Measurements from ENCODE around the gene PPP2R5C. TPM values are rescaled to one million over a fixed set of nuclear protein-coding genes. Genes with fewer than 3 reads are reported as not detected.

PPP2R5C gene
- total RNA-seq, 2 donors from 2014 or later = 146 to 153 TPM

DNA sequence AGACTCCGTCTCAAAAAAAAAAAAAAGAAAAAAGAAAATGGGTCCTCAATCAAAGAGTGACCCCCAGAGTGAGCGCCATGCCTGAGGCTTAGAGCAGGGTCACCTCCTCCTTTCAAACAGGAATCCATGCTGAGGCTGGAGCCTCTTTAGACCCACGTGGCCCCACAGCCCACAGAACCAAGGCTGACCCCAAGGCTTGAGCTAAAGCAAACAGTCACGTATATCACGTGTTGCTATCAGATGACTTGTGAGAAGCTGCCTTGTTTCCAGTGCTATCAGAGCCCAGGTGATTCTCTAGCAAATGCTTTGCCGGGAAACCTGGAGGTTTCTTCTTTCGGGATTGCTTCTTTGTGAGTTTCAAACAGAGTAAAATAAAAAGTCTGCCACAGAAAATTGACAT, 171.2 kb downstream of the PPP2R5C start:
- intact Hi-C loops (cut with DNase I) = no loop called here
- Histone ChIP-seq H3K36me3 (no peaks in the 10 kb centered on the region), H3K27ac (no peak overlapping the region), H3K9ac (ENCODE audit: low read depth in 2 of 2, low read length in 2 of 2) (no peak overlapping the region), H3K27me3 (no peaks in the 10 kb centered on the region), H3K9me3 (no peaks in the 10 kb centered on the region), H3K4me3 (no peak overlapping the region), H3K4me1 (no peaks in the 10 kb centered on the region)
- no peak for DNase-seq
- TF ChIP-seq, protein P1, sequence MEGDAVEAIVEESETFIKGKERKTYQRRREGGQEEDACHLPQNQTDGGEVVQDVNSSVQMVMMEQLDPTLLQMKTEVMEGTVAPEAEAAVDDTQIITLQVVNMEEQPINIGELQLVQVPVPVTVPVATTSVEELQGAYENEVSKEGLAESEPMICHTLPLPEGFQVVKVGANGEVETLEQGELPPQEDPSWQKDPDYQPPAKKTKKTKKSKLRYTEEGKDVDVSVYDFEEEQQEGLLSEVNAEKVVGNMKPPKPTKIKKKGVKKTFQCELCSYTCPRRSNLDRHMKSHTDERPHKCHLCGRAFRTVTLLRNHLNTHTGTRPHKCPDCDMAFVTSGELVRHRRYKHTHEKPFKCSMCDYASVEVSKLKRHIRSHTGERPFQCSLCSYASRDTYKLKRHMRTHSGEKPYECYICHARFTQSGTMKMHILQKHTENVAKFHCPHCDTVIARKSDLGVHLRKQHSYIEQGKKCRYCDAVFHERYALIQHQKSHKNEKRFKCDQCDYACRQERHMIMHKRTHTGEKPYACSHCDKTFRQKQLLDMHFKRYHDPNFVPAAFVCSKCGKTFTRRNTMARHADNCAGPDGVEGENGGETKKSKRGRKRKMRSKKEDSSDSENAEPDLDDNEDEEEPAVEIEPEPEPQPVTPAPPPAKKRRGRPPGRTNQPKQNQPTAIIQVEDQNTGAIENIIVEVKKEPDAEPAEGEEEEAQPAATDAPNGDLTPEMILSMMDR (IDR thresholded peaks at IDR 0.05) = no peak

DNA sequence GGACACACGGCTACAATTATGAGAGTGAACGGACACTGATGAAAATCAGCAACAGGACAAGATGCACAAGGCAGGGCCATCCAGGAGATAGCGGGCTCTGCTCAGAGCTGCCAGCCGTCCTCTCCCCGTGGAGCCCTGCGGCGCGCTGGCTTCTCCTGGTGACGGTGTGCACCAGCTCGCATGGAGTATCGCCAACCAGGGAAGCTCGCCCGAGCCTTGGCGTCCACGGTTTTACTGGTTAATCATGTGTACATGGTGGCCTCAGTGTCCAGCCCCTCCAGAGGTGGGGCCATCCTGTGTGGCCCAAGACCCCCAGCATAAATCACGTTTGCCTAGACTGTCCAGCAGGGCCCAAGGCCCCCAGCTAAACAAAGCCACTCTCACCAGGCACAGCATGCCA, 171.7 kb downstream of the PPP2R5C start:
- H3K9me3 ChIP-seq = no peaks in the 10 kb centered on the region
- TF ChIP-seq, protein P1 (IDR thresholded peaks at IDR 0.05) = no peak
- no peaks in the 10 kb centered on the region for H3K36me3 ChIP-seq
- H3K27me3 ChIP-seq = no peaks in the 10 kb centered on the region
- H3K9ac ChIP-seq (ENCODE audit: low read depth in 2 of 2, low read length in 2 of 2) = no peak overlapping the region
- no peak for DNase-seq
- intact Hi-C loops (cut with DNase I) = no loop called here
- H3K4me1 ChIP-seq = no peaks in the 10 kb centered on the region
- no peak overlapping the region for H3K4me3 ChIP-seq
- H3K27ac ChIP-seq = no peak overlapping the region

DNA sequence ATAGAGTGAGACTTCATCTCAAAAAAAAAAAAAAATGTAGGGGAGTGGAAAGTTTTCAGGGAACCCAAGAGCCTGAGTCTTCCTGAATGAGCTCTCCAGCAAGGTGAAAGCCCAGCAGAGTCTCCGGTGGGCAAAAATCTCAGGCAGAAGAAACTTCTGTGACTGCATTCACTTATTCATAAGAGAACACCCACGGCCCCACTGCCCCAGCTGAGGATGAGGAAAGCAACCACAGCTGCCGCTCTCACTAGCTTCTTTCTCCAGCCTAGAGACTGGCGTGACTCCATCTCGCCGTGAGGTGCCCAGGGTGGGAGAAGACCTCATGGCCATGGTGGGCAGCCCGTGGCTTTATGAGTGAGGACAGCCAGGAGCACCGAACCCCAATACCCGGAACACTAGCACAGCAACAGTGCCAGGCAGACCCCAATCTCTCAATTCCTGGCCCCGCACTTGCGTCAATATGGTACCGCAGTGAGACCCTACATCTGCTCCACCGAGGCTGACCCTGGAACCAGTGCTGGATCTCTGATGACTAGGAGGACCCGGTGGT, 173.2 kb downstream of the PPP2R5C start:
- no peak overlapping the region for H3K27ac ChIP-seq
- no peaks in the 10 kb centered on the region for H3K36me3 ChIP-seq
- intact Hi-C loops (cut with DNase I) = no loop called here
- no peaks in the 10 kb centered on the region for H3K27me3 ChIP-seq
- no peaks in the 10 kb centered on the region for H3K9me3 ChIP-seq
- no peak overlapping the region for H3K4me3 ChIP-seq
- DNase-seq = no peak
- TF ChIP-seq, protein P1 (IDR thresholded peaks at IDR 0.05) = no peak
- H3K9ac ChIP-seq (ENCODE audit: low read depth in 2 of 2, low read length in 2 of 2) = no peak overlapping the region
- H3K4me1 ChIP-seq = no peaks in the 10 kb centered on the region

DNA sequence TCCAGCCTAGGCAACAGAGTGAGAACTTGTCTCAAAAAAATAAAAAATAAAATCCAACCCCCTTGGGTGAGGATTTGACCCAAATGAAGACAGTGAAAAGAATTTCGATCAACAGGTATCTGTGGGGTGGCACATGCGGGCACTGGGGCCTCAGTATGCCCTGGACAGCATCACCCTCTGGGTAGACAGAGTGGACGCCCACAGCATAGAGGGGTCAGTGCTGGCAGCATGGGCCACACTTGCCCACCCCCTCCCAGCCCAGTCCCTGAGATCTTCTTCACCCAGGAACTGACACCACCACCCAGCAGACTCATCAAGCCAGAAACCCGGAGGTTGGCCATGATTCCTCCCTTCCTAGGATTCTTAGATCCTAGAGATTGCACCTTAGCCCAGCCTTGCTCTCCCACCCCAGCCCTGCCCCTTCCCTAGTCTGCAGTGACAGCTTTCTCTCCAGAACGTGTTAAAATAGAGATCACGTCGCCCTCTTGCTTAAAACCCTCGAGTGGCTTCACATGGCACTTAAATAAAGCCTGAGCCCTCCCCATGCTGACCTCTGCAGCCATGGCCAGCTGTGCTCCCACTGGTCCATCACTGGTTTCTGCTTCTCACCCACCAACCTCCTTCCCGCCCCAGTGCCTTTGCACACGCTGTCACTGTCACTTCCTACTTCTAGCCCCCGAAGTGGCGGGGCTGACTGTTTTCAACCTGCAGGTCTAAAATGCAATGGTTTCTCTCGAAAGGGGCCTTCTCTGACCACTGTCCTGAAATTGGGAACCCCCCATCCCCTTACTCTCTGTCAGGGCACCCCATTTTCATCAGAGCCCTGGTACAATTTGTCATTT, 176.6 kb downstream of the PPP2R5C start:
- no peak for DNase-seq
- H3K4me3 ChIP-seq = no peak overlapping the region
- H3K36me3 ChIP-seq = no peaks in the 10 kb centered on the region
- no peaks in the 10 kb centered on the region for H3K4me1 ChIP-seq
- intact Hi-C loops (cut with DNase I) = no loop called here
- H3K9ac ChIP-seq (ENCODE audit: low read depth in 2 of 2, low read length in 2 of 2) = no peak overlapping the region
- no peaks in the 10 kb centered on the region for H3K9me3 ChIP-seq
- TF ChIP-seq, protein P1 (IDR thresholded peaks at IDR 0.05) = no peak
- H3K27me3 ChIP-seq = no peaks in the 10 kb centered on the region
- H3K27ac ChIP-seq = no peak overlapping the region

DNA sequence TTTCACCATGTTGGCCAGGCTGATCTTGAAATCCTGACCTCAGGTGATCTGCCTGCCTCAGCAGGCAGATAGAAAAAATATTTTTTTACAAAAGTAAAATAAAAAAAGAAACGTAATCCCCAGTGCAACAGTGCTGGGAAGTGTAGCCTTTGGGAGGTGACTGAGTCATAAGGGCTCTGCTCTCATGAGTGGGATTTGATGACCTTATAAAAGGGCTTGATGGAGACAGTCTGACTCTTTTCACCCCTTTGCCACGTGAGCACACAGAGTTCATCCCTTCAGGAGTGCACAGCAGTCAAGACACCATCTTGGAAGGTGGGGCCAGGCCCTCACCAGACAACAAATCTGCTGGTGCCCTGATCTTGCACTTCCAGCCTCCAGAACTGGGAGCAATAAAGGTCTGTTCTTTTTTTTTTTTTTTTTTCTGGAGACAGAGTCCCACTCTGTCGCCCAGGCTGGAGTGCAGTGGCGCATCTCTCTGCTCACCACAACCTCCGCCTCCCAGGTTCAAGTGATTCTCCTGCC, 178.2 kb downstream of the PPP2R5C start:
- TF ChIP-seq, protein P1 (IDR thresholded peaks at IDR 0.05) = no peak
- no peaks in the 10 kb centered on the region for H3K9me3 ChIP-seq
- no peak overlapping the region for H3K27ac ChIP-seq
- H3K4me1 ChIP-seq = no peaks in the 10 kb centered on the region
- no peaks in the 10 kb centered on the region for H3K36me3 ChIP-seq
- no peak for DNase-seq
- H3K4me3 ChIP-seq = no peak overlapping the region
- intact Hi-C loops (cut with DNase I) = no loop called here
- no peaks in the 10 kb centered on the region for H3K27me3 ChIP-seq
- no peak overlapping the region for H3K9ac ChIP-seq (ENCODE audit: low read depth in 2 of 2, low read length in 2 of 2)

Data from colonic mucosa (tissue), 4 donors.